ENCODE measurements around the gene PKNOX2. TPM values are rescaled to one million over a fixed set of nuclear protein-coding genes. Genes with fewer than 3 reads are reported as not detected.

PKNOX2 gene
- total RNA-seq, 1 donor = under 0.01 TPM

- H3K9me3 ChIP-seq (ENCODE audit: low read depth, low read length) = no peaks in the 10 kb centered on the region
- no peaks in the 10 kb centered on the region for H3K4me1 ChIP-seq (ENCODE audit: insufficient read depth, low read length)
- no peak overlapping the region for H3K4me3 ChIP-seq (ENCODE audit: low read length)
- H3K27me3 ChIP-seq (ENCODE audit: insufficient read depth, low read length) = no peaks in the 10 kb centered on the region
These were observed 149.0 kb downstream of the PKNOX2 start for GRCh38 chr11:125313271-125314219.

DNA sequence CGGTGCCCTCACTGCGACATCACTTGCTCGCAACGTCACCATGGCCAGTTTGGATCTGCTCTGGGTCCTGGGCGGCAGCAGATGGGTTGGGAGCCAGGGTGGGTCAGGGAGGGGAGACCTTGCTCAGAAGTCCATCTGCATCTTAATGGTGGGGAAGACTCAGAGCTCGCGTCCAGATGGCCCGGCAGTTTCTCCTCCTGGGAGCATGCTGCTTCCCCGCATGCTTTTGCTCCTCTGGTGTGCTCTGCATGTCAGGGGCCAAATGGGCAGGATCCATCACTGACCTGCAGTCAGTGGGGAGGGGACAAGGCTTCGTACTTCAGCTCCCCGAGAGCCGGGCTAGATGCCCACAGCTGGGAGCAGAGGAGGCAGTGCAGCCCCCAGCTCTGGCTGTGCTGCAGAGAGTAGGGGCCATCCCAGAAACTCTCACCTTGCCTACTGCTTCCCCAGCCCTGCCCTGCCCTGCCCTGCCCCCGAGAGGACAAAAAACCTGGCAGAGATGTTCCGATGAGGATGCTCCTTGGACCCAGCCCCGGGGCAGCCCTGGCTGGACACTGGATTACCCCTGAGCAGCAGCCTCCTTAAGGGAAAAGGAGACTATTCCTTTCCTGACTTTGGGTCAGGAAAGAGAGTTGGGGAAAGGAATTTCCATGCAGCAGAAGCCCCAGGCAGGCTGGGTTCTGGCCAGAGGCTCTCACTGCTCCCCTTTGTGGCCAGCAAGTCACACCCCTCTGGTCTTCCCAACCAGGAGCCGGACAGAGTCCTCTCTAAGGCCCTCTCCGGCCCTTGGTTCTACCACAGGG, 149.9 kb downstream of the PKNOX2 start:
- H3K9me3 ChIP-seq (ENCODE audit: low read depth, low read length) = no peaks in the 10 kb centered on the region
- H3K4me3 ChIP-seq (ENCODE audit: low read length) = no peak overlapping the region
- H3K4me1 ChIP-seq (ENCODE audit: insufficient read depth, low read length) = no peaks in the 10 kb centered on the region
- no peaks in the 10 kb centered on the region for H3K27me3 ChIP-seq (ENCODE audit: insufficient read depth, low read length)

GRCh38 chr11:125315079-125315740, 150.7 kb downstream of the PKNOX2 start:
- H3K4me3 ChIP-seq (ENCODE audit: low read length) = no peak overlapping the region
- no peaks in the 10 kb centered on the region for H3K9me3 ChIP-seq (ENCODE audit: low read depth, low read length)
- no peaks in the 10 kb centered on the region for H3K27me3 ChIP-seq (ENCODE audit: insufficient read depth, low read length)

GRCh38 chr11:125317416-125317815, 152.9 kb downstream of the PKNOX2 start:
- no peaks in the 10 kb centered on the region for H3K4me1 ChIP-seq (ENCODE audit: insufficient read depth, low read length)
- no peaks in the 10 kb centered on the region for H3K27me3 ChIP-seq (ENCODE audit: insufficient read depth, low read length)
- no peaks in the 10 kb centered on the region for H3K9me3 ChIP-seq (ENCODE audit: low read depth, low read length)
- H3K4me3 ChIP-seq (ENCODE audit: low read length) = no peak overlapping the region

More at GRCh38 chr11:125315079-125315740, 150.7 kb downstream of the PKNOX2 start:
- H3K4me1 ChIP-seq (ENCODE audit: insufficient read depth, low read length) = no peaks in the 10 kb centered on the region

GRCh38 chr11:125319649-125320048, 155.1 kb downstream of the PKNOX2 start:
- H3K27me3 ChIP-seq (ENCODE audit: insufficient read depth, low read length) = no peaks in the 10 kb centered on the region
- H3K4me3 ChIP-seq (ENCODE audit: low read length) = no peak overlapping the region
- no peaks in the 10 kb centered on the region for H3K9me3 ChIP-seq (ENCODE audit: low read depth, low read length)

GRCh38 chr11:125320347-125321076, 156.0 kb downstream of the PKNOX2 start:
- Histone ChIP-seq H3K27me3 (ENCODE audit: insufficient read depth, low read length) (no peaks in the 10 kb centered on the region), H3K4me3 (ENCODE audit: low read length) (no peak overlapping the region), H3K9me3 (ENCODE audit: low read depth, low read length) (no peaks in the 10 kb centered on the region), H3K4me1 (ENCODE audit: insufficient read depth, low read length) (no peaks in the 10 kb centered on the region)

More at GRCh38 chr11:125319649-125320048, 155.1 kb downstream of the PKNOX2 start:
- H3K4me1 ChIP-seq (ENCODE audit: insufficient read depth, low read length) = no peaks in the 10 kb centered on the region

DNA sequence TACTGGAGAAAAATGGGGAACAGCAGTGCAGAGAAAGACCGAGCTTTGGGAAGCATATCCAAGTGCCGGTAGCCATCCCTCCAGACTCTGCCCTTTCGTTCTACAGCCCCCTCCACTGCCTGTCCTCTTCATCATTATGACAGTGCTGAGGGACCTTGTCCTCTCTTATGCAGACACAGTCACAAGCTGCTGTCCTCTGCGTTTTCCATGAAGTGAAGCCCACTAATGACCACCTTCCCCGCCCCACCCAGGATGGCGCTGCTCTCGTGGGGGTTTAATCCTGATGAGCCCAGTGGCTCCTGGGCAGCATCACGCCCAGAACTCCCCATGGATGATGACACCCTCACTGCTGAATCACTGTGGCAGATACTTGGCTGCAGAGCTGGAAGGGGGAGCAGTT, 157.7 kb downstream of the PKNOX2 start:
- H3K4me1 ChIP-seq (ENCODE audit: insufficient read depth, low read length) = no peaks in the 10 kb centered on the region
- no peak overlapping the region for H3K4me3 ChIP-seq (ENCODE audit: low read length)
- H3K27me3 ChIP-seq (ENCODE audit: insufficient read depth, low read length) = no peaks in the 10 kb centered on the region
- H3K9me3 ChIP-seq (ENCODE audit: low read depth, low read length) = no peaks in the 10 kb centered on the region

DNA sequence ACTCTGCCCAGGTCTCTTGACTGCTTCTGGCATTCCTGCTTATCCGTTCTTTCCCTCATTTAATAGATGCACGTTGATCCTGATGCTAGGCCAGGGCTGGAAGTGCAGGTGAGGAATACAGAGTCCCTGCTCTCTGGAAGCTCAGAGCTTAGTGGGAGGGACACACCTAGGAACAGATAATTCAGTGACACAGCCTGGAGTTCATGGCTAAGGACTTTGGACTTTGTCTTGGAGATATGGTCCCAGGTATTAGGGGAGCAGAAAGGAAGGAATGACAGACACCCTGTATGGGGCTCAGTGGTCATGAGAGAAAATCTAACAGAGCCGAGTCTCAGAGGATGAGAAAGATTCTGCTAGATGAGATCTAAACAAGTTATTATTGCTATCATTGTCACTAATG, 160.6 kb downstream of the PKNOX2 start:
- no peak overlapping the region for H3K4me3 ChIP-seq (ENCODE audit: low read length)
- H3K27me3 ChIP-seq (ENCODE audit: insufficient read depth, low read length) = no peaks in the 10 kb centered on the region
- H3K9me3 ChIP-seq (ENCODE audit: low read depth, low read length) = no peaks in the 10 kb centered on the region
- no peaks in the 10 kb centered on the region for H3K4me1 ChIP-seq (ENCODE audit: insufficient read depth, low read length)

- Histone ChIP-seq H3K9me3 (ENCODE audit: low read depth, low read length) (no peaks in the 10 kb centered on the region), H3K27me3 (ENCODE audit: insufficient read depth, low read length) (no peaks in the 10 kb centered on the region), H3K4me1 (ENCODE audit: insufficient read depth, low read length) (no peaks in the 10 kb centered on the region), H3K4me3 (ENCODE audit: low read length) (no peak overlapping the region)
These were observed 161.6 kb downstream of the PKNOX2 start for GRCh38 chr11:125326126-125326525.

DNA sequence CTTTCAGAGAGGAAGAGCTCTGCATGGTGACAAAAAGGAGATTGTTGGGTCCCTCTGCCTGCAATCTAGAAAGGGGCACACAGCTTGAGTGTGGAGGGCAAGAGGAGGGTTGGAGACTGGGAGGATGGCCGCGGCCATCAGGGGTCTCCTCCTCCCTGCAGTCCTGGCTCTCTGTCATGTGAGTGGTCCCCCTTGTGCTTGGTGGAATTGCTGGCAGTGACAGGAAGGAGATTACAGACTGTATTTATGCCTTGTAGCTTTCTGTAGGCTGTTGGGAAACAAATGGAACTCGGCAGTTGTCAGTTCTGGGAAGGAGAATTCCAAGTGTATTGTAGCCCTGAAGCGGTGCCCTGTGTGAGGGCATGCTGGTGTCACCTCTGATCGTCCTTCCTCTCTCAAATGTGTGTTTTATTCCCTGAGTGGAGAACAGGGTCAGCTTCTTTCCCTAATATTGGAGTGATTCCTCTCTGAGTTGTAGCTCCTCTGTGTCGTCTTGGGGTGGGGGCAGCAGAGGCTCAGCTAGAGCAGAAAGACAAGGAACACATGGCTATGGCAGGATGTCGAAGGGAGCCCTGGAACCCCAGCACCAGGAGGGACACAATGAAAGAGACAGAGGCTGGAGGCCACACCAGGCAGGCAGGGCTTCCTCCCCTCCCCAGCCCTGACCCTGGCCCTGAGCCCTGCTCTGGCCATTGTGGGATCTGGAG, 163.1 kb downstream of the PKNOX2 start:
- H3K27me3 ChIP-seq (ENCODE audit: insufficient read depth, low read length) = no peaks in the 10 kb centered on the region
- no peak overlapping the region for H3K4me3 ChIP-seq (ENCODE audit: low read length)
- H3K4me1 ChIP-seq (ENCODE audit: insufficient read depth, low read length) = no peaks in the 10 kb centered on the region
- no peaks in the 10 kb centered on the region for H3K9me3 ChIP-seq (ENCODE audit: low read depth, low read length)

DNA sequence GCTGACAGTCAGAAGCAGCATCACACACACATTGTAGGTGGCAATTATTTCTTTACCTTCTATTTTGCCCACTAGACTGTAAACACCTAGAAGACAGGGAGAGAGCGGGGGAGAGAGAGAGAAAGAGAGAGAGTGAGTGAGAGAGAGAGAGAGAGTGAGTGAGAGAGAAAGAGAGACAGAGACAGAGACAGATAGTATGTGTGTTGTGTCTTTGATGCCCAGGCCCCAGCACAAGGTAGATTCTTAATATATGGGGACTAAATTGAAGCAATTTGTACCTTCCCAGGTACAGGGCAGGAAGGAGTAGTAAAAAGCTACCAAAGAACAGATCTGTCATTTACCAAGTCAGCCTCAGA, 163.7 kb downstream of the PKNOX2 start:
- no peak overlapping the region for H3K4me3 ChIP-seq (ENCODE audit: low read length)
- H3K27me3 ChIP-seq (ENCODE audit: insufficient read depth, low read length) = no peaks in the 10 kb centered on the region
- no peaks in the 10 kb centered on the region for H3K9me3 ChIP-seq (ENCODE audit: low read depth, low read length)
- H3K4me1 ChIP-seq (ENCODE audit: insufficient read depth, low read length) = no peaks in the 10 kb centered on the region

DNA sequence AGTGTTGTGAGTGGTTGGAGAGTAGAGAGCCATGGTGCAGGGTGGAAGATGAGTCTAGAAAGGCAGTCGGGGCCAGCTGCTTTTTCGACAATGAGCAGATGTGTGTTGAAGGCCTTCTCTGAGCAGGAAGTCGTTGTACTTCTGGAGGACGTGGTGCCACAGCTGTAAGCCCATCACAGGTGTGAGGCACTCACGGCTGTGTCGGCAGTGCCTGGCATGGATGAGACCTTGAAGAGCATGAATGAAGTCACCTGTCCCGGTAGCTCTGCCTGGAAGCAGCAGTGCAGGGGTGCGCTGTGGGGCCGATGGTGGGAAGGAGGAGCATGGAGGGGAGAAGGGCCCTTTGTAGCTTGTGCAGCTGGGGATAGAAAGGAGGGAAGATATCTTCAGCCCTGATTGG, 165.2 kb downstream of the PKNOX2 start:
- Histone ChIP-seq H3K4me1 (ENCODE audit: insufficient read depth, low read length) (no peaks in the 10 kb centered on the region), H3K4me3 (ENCODE audit: low read length) (no peak overlapping the region), H3K9me3 (ENCODE audit: low read depth, low read length) (no peaks in the 10 kb centered on the region), H3K27me3 (ENCODE audit: insufficient read depth, low read length) (no peaks in the 10 kb centered on the region)

- no peak overlapping the region for H3K4me3 ChIP-seq (ENCODE audit: low read length)
- no peaks in the 10 kb centered on the region for H3K9me3 ChIP-seq (ENCODE audit: low read depth, low read length)
- no peaks in the 10 kb centered on the region for H3K27me3 ChIP-seq (ENCODE audit: insufficient read depth, low read length)
- H3K4me1 ChIP-seq (ENCODE audit: insufficient read depth, low read length) = no peaks in the 10 kb centered on the region
These were observed 166.1 kb downstream of the PKNOX2 start for GRCh38 chr11:125330462-125331325.

All from mononuclear cell (primary cell).